Activated CD4-positive, alpha-beta T cell treated with anti-CD3 and anti-CD28 coated beads for 24 hours (primary cell): ENCODE data around the gene PDP2.
"Not testable (repeated sequence)": the region's sequence is repeated elsewhere in the genome, so short reads cannot be mapped to it uniquely, and the experiment has no call there.

Experiments used
- DNase-seq, 2 donors: peaks; one replicate each; pipeline ENCODE4 v3.0.0-alpha.2; 2020; ENCODE audit warnings: low read depth in 2 of 2

PDP2 gene

DNA sequence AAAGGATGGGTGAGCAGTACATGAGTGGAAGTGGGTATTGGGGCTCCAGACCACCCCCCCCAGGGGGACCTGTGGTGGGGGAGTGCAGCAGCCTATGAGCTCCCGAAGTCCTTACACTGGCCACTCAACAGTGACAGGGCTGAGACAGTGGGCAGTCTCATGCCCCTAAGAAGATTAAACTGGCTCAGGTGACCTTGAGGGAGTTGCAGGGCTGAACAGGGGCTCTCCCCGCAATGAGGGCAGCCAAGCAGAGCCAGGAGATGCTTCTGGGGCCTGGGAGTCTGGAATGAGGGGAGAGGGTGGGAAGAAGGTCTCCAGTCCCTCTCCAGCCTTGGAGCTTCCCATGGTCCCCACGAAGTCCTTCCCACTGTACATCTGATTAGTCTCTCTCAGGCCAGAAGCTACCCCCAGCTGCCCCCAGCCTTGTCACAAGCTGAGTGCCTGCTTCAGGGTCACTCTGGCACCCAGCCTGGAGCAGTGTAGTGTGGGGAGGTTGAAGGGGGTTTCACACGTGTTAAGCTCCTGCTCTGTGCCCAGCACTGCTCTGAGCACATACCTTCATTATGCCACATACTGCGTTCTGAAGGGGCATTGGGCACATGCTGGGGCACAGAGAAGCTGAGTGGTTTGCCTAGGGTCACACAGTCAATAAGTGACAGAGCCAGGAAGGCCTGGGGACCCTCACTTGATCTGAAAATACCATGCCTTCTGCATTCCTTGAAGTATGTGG lies 39.4 kb downstream of the PDP2 start:
- DNase-seq = no peak

DNA sequence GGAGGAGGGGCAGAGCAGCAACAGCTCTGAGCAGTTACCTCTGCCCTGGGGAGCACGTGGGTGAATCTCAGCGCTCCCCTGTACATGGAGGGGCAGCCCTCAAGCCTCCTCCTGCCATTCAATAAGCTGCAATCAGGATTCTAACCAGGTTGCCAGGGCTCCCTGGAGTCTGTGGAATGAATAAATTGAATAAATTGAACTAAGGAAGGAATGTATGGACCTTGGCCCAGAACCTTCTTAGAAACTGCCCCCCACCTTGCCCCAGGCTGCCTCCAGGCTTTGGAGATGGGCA lies 39.9 kb downstream of the PDP2 start:
- DNase-seq = no peak

DNA sequence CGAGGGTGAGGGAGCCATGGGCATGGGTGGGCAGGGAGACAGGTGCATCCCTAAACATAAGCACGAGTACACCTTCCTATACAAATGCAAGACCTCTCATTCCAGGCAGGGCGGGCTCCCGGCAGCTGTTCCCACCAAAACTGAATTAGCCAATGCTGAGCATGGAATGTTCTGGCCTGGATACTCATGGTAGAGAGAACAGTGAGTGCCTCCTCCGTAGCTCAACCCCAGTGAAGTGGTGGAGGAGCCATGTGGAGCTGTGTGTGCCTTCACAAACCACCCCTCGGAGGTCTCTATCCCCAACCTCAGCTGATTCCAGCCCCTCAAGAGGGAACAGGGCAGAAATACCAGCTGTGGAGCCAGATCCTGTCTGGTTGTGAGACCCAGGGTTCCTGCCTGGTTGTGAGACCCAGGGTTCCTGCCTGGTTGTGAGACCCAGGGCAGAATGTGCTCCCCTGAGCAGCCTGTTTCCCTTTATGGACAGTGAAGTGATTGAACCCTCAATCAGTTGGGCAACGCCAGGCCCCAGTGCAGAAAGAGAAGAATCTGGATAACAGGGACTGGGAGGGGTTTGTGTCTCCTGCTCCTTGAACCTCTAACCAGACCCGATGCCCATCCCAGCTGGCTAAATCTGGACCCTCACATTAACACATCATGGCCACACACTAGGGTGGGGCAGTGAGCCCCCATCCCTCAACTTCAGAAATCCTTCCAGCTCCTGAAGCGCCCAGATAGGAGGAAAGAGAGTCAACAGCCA lies 40.8 kb downstream of the PDP2 start:
- DNase-seq = no peak

DNA sequence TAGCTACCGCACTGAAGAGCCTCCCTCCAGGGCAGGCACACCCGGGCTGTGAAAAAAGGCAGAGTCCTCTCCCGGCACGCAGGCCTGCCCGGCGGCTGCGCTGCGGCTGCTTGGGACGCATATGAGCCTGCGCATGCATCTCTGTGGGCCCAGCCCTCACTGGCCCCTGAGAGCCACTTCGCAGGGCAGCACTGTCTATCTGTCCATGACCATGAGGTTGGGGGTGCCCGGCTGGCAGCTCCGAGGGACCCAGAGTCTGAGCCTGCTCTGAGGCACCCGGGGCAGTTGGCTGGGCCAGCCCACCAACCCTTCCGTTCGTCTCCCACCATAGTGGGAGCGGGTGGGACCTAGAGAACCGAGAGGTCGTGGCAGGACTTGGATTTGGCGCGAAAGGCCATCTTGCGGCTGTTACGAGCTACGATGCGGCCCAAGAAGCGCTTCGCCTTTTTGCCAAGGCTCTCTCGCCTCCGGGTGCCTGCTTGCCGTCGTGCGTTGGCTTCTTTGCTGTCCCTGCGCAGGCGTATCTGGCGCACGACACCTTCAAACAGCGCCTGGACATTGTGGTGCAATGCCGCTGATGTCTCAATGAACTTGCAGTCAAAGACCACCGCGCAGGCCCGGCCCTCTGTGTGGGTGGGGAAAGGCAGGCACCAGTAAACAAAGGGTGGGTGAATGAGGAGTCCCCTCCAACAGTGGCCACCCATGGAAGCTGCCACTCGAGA lies 41.6 kb downstream of the PDP2 start:
- DNase-seq = no peak

DNA sequence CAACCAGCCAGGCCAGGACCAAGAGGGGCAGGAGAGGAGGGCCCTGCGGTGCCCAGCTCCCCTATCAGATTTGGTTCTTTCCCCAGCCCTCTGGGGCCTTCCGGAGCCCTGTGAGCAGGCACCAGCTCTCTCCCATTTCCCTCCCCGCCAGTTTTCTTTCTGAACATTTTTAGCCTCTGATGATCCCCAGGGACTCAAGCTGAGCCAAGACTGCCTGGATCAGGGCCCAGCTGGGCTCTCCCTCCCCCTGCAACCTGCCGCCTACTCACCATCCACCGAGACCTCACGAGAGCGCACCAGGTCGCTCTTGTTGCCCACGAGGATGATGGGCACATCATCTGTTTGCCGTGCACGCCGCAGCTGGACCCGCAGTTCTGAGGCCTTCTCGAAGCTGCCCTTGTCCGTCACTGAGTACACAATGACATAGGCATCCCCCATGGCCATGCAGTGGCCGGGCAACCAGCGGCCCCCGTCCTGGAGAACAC lies 43.0 kb downstream of the PDP2 start:
- no peak for DNase-seq

DNA sequence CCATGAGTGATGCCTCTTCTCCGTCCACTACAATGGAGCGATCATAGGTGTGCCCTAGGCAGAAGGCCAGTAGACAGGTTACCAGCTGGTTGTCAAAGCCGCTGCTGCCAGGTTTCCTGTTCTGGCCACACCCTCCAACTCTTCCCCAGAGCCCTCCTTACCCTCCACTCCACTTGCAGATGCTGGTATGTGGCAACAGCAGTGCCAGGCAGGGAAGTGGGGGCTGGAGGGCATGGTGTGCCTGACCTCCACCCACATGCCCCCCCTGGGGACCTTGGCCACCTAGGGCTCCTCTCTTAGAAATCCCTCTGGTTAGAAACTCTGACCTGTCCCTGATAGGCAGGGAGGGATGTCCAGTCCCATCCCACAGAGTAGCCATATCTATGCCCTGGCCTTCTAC lies 43.6 kb downstream of the PDP2 start:
- DNase-seq = no peak

DNA sequence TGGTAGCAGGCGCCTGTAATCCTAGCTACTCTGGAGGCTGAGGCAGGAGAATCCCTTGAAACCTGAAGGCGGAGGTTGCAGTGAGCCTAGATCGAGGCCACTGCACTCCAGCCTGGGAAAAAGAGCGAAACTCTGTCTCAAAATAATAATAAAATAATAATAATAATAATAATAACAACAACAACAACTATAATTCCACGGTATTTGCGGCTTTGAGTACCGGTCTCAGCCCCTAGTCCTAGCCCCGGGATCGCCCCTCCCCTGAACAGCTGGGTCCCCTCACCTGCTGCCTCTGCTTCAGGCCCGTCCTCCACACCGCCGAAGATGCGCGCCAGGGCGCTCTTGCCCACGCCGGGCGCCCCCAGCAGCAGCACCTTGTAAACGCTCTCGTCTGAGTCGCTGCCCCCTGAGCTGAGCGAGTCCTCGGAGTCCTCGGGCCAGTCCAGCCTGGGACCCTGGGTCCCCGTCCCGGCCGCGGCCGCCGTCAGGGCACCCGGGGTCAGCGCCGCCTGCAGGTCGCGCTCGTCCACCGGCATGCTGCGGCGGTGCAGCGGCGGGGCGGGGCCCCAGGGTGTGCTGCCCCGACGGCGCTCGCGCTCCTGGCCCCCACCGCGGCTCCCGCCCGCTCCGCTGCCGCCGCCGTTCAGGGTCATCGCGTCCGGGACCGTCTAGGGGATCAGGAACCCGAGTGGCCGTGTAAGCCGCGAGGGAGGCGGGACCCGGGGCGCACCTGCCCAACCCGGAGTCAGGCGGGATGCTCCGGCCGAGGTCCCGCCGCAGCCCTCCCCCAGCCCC lies 44.4 kb downstream of the PDP2 start:
- DNase-seq = peak in 1 of 2 donors; percentile 19

DNA sequence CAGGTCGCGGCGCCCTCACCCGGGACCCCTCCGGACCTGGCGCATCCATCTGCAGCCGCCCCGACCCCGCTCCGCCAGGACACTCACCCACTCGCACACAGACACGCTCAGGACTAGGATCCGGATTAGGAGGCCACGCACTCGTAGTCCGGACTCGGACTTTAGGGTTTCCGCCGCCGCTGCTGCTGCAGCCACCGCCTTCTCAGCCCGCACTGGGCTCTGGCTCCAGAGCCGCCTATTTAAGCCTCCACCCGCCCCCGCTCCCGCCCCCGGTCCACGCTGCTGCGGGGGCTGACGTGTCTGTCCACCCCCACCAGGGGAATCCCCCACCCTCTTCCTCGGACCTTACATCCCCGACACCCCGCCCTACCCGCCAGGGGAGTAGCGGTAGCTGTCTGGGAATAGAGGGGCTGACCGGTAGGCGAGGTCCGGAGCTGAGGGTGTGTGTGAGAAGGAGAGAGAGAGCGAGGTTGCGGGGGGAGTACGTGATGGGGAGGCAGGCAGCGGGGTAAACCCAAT lies 45.1 kb downstream of the PDP2 start, which contains the start of gene RRAD:
Gene RRAD (minus strand): TSS at position 214 of the 519 bp plus-strand sequence. CDS start 356 bp downstream, outside the sequence.
- no peak for DNase-seq

DNA sequence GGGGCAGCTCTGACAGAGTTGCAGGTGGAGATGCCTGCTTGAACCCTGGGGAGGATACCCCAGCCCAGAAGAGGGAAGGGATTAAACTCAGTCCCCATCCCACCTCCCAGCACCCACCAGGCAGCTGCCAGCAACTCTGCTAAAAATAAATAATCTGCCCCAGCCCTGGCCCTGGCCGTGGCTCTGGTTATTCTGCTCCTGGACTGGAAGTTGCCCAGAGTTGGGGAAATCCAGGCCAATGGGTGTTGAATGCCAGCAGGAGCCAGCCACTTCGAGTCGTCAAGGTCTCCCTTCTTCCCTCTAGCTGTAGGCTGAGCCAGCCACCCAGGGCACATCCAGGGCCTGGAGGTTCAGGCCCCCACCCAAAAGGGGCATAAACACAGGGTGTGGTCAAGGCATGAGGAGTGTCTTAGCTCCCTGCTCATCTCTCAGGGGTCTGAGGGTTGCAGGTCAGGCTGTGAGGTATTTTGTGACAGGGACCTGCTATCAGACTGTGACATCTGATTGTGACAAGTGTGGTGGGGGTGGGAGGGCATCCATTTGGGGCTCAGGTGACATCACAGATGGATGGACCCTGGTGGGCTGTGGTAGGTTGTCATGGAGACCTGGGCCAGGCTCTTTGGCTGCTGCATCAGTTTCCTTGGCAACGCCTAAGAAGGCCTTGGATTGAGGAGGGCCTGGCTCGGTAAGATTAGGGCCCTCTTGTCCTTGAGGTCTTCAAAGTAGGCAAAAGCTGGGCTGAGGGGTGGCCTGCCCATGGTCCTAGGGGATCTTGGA lies 46.0 kb downstream of the PDP2 start:
- DNase-seq = no peak

DNA sequence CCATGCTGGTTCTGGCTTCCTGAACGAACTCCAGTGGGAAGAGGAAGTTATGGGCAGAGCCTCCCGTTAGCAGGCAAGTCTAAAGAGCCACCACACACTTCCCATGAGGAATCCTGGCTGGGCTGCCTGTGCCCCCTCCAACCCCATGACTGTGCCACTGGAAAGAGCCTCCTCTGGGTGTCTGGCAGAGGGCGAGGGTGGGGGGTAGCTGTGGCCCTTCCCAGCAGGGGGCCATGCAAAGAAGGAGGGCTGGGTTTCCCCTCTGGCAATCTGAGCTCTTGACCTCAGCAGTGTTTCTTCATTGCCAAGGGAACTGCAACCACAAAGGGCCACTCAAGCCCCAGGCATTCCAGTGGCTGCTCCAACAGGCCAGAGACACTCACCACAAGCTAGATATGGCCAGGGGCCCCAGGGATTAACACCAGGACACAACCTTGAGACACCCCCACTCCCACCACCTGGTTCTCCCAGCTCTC lies 46.7 kb downstream of the PDP2 start:
- no peak for DNase-seq

DNA sequence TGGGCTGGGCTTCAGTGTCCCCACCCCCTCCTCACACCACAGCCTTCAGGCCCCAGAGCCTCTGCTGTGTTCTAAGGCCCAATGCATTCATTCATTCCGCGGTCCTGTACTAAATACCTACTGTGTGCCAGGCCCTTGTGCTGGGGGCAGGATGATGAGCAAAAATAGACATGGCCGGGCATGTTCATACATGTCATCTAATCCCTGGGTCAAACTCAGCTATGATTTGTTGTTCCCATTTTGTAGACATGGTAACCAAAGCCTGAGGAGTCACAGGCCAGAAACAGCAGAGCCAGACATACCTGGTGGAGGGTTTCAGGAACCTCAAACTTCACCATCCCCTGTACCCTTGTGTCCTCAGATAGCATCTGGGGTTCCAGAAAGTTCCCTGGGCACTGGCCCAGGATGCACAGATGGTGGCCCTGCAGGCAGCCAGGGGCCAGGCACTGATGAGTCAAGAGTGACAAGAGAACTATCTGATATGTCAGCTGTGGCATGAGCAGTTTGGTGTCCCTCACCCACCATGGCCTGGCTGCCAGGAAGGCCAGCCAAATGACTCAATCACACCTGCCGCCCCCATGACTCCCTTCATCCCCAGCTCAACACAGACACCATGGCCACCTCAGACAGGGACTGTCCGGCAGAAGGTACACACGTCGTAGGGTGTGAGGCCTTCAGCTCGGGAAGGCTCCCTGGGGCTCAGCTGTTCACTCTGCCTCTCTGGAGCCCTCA lies 47.8 kb downstream of the PDP2 start:
- DNase-seq = no peak

DNA sequence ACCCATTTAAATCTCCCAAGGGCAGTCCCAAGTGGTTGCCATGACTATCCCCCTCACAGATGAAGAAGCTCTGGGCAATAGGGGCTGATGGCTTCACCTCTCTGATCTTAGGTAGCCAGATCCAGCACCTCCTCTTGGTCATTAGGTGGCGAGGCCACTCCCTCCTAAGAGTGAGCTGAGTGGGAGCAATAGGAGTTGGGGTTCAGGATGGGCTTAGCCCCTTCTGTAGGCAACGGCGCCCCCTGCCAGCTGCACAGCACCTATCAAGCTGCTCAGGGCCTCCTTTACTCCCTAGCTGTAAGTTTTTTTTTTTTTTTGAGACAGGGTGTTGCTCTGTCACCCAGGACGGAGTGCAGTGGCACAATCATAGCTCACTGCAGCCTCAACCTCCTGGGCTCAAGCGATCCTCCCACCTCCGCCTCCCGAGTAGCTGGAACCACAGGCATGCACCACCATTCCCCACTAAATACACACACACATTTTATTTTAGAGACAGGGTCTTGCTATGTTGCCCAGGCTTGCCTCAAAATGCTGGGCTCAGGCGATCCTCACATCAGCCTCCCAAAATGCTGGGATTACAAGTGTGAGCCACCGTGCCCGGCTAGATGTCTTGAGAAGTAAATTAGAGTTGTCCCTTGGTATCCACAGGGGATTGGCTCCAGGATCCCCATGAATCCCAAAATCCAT lies 48.5 kb downstream of the PDP2 start:
- DNase-seq = no peak

DNA sequence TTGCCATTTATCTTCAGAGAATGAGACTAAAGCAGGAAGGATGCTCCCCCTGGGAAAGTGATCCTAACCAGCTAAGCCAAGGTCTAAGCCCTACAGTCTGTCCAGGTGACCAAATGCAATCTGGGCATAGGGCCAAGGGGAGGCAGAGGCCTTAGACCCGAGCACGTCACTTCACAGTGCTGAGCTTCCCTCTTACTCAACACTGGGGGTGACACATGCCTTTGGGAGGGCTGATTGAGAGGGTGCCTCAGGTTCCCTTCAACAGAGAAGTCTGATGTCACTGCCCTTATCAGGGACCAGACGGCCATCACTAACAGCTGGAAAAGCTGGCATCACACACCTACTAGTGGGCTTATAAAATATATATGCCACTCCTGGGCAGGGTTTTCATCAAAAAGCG lies 49.9 kb downstream of the PDP2 start:
- DNase-seq = no peak

DNA sequence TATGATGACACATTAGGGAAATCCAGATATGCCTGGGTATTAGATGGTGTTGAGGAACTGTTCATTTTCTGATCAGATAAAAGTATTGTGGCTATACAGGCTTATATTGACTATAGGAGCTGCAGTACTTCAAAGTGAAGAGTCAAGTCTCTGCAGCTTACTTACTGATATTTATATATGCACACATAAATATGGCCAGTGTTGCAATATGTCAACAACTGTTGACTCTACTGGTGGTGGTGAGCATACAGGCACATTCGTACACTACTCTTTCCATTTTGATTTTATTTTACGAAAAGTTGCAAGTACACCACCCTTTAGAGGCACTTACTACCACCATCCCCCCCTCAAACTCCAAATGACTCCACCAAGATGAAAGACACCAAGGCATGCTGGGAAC lies 51.4 kb downstream of the PDP2 start:
- DNase-seq = no peak

DNA sequence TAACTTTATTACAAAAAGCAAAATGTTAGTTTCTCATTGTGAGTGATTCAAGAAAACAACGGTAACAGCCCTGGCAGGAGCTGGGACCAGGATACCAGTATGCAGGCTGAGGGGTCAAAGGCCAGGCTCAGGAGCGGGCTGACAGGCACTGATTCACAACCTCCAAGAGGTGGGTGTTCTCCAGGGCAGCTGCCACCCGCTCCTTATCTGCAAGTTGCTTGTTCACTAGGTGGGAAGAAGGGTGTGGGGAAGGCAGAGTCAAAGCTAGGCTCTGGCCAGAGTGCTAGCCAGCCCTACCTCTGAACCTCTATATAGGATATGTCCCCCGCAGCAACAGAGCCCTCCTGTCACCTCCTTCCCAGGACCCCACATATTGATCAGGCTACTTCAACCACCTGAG lies 51.8 kb downstream of the PDP2 start:
- no peak for DNase-seq

DNA sequence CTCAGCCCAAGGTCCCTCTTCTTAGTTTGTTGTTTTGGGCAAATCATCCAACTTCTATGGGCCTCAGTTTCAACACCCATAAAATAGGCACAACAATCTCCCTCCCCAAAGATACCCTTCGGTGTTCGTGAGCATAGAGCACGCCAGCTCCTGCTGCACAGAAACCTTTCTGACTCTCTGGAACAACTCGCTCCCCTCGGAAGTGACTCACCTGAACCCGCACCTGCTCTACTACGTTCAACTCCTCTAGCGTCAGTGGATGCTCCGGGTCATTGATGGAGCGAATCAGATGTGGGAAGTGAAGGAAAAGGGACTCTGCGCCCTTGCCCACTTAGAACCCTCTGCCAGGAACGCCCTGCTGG lies 53.4 kb downstream of the PDP2 start:
- DNase-seq = peak in 1 of 2 donors; percentile 27

DNA sequence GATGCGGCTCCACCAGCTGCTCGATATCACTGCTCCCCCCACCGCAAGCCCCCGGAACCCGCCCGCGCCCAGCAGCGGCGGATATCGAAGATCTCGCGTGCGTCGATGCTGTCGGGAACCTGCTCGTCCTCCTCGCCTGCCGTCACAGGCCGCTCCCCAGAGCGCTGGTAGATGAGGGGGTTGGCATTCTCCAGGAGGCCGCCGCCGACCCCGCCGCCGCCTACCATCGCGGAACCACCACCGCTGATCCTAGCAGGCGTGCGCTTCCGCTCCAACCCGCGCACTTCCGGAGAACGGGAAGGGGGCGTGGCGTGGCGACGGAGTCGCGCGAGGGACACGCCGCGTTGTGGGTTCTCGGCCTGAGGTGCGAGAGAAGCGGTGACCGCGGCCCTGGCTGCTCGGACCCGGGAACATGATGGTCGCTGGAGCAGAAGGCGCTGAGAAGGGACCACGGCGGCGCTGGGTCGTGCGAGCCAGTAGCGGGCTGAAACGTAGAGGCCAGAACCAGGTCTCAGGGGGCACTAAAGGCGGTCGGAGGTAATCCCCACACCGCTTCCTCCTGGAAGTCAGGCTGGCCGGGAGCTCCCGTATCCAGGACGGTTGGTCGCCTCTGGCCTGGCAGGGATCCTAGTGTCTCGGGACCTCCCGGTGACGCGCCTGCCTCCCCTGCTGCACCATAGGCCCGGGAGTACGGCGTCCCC lies 54.0 kb downstream of the PDP2 start, which contains the start of gene CIAO2B:
Gene CIAO2B (minus strand): TSS at position 265 of the 701 bp plus-strand sequence. CDS start 38 bp downstream, at position 227.
- peak; percentile 85 to 86 for DNase-seq

DNA sequence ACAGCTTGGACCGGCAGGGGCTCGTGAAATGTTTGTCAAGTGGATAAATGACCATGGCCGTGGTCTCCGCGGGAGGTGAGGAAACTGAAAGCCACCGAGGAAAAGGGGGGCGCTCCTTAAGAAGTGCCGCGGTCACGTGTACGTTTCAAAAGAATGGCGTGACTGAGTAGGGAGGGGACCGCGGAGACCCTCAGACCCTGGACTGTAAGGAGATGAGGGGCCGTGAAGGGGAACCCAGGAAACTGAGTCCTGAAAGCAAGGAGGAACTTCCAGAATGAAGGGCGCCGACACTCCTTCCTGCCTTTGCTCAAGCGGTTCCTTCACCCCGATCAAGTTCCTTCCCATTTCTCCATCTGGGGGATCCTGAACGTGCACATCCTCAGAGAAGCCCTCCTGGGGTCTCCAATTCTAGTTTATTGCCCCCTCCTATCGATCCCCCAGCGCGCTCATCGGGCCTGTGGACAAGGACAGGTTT lies 54.6 kb downstream of the PDP2 start:
- not testable (repeated sequence) for DNase-seq
